Gastroesophageal sphincter (tissue), 4 donors: ENCODE measurements around the gene ACOT11. TPM values are rescaled to one million over a fixed set of nuclear protein-coding genes. Genes with fewer than 3 reads are reported as not detected.

Experiments used
- ATAC-seq: fragments of 150-250 bp; one replicate; pipeline ENCODE4 v1.9.1; 2016; ENCODE audit warnings: mild to moderate bottlenecking, moderate library complexity
- H3K27ac ChIP-seq, 4 donors: fragments of 200-600 bp; sonication (generic) in 3 of 4; 1 replicate in 3 of 4; 2 replicates in 1 of 4; pipeline ENCODE4 v1.5.1; 2016 to 2019
- H3K27me3 ChIP-seq: fragments of 200-600 bp; sonication (generic); one replicate; pipeline ENCODE4 v1.5.1; 2019
- H3K36me3 ChIP-seq, 2 donors: fragments of 200-600 bp; sonication (generic); one replicate each; pipeline ENCODE4 v1.5.1; 2019; ENCODE audit warnings: control low read depth in 1 of 2
- H3K4me1 ChIP-seq, 3 donors: fragments of 200-600 bp; sonication (generic); 1 replicate in 2 of 3; 2 replicates in 1 of 3; pipeline ENCODE4 v1.5.1; 2016 to 2019; ENCODE audit warnings: control low read depth in 2 of 3
- H3K4me3 ChIP-seq, 2 donors: fragments of 200-600 bp; sonication (generic); one replicate each; pipeline ENCODE4 v1.5.1; 2019; ENCODE audit warnings: mild to moderate bottlenecking in 1 of 2, moderate library complexity in 1 of 2
- H3K9me3 ChIP-seq, 3 donors: fragments of 200-600 bp; sonication (generic); one replicate each; pipeline ENCODE4 v1.5.1; 2017 to 2019; ENCODE audit warnings: control low read depth in 2 of 3
- CTCF ChIP-seq, 4 experiments: fragments of 200-600 bp in 2 of 4; fragments of 450-650 bp in 2 of 4; sonication (generic) in 1 of 4; IDR thresholded peaks; one replicate each; pipeline ENCODE4 v1.5.1; 2017 to 2019; ENCODE audit warnings: antibody characterized with exemption in 4 of 4, mild to moderate bottlenecking in 2 of 4, moderate library complexity in 2 of 4
- EP300 ChIP-seq: sonication (generic); formaldehyde crosslinking; IDR thresholded peaks from one replicate; pipeline ENCODE4 v1.6.1; 2017; ENCODE audit warnings: antibody characterized with exemption, mild to moderate bottlenecking
- POLR2A ChIP-seq, 2 donors: fragments of 450-650 bp; IDR thresholded peaks; one replicate each; pipeline ENCODE4 v1.6.1; 2017; ENCODE audit warnings: antibody characterized with exemption in 2 of 2, mild to moderate bottlenecking in 2 of 2, moderate library complexity in 1 of 2
- POLR2AphosphoS5 ChIP-seq: sonication (generic); formaldehyde crosslinking; IDR thresholded peaks from one replicate; pipeline ENCODE4 v1.6.1; 2017; ENCODE audit warnings: antibody characterized with exemption
- WGBS, 2 donors: methylation state at CpG; one replicate each; pipeline ENCODE4 v1.1.5; 2018; ENCODE audit warnings: low coverage in 1 of 2; 5-methylcytosine and 5-hydroxymethylcytosine counted together
- total RNA-seq, 4 donors: library from RNA; depleted of rRNA; stranded (reverse); fragments of >200 nt; gene quantifications; one replicate each; pipeline ENCODE4 v1.1.0, GENCODE V29; 2016

Gene ACOT11
- total RNA-seq, 4 donors from 2014 or later, result 4.4 to 40.5 (median 10.9) TPM

- Histone ChIP-seq H3K27me3 (no peaks in the 10 kb centered on the region), H3K4me3 (no peak overlapping the region), H3K4me1 (peaks cover 0 to 16% (median 3%) of the 10 kb centered on the region in 3 donors), H3K27ac (no peak overlapping the region), H3K36me3 (peaks cover 0 to 18% of the 10 kb centered on the region in 2 donors), H3K9me3 (peaks cover 0 to 7% (median 0%) of the 10 kb centered on the region in 3 donors)
- WGBS, 2 donors, result 90 to 100% methylated on average over 1 to 2 of the region's 5 CpGs
- TF ChIP-seq CTCF (IDR thresholded peaks at IDR 0.05), result no peak
- no peak for TF ChIP-seq POLR2AphosphoS5
- TF ChIP-seq EP300, result no peak
- TF ChIP-seq POLR2A (IDR thresholded peaks at IDR 0.05), result no peak
- ATAC-seq, result no peak
Measured at GRCh38 chr1:54649130-54649898, 101.3 kb downstream of the ACOT11 start.

GRCh38 chr1:54649921-54650320 lies 101.9 kb downstream of the ACOT11 start:
- no peaks in the 10 kb centered on the region for H3K27me3 ChIP-seq

GRCh38 chr1:54650417-54650816 lies 102.4 kb downstream of the ACOT11 start:
- Histone ChIP-seq H3K27ac (no peak overlapping the region), H3K4me3 (no peak overlapping the region), H3K9me3 (no peaks in the 10 kb centered on the region), H3K27me3 (no peaks in the 10 kb centered on the region), H3K36me3 (peaks cover 0 to 22% of the 10 kb centered on the region in 2 donors), H3K4me1 (peaks cover 0 to 15% (median 3%) of the 10 kb centered on the region in 3 donors)
- no peak for TF ChIP-seq POLR2A (IDR thresholded peaks at IDR 0.05)
- TF ChIP-seq EP300, result no peak
- no peak for TF ChIP-seq POLR2AphosphoS5
- no peak for TF ChIP-seq CTCF (IDR thresholded peaks at IDR 0.05)
- no peak for ATAC-seq
- WGBS, 2 donors, result 83 to 100% methylated on average over 1 to 3 of the region's 3 CpGs

More at GRCh38 chr1:54649921-54650320, 101.9 kb downstream of the ACOT11 start:
- Histone ChIP-seq H3K36me3 (peaks cover 0 to 22% of the 10 kb centered on the region in 2 donors), H3K27ac (no peak overlapping the region), H3K4me3 (no peak overlapping the region), H3K4me1 (peaks cover 0 to 16% (median 3%) of the 10 kb centered on the region in 3 donors), H3K9me3 (peaks cover 0 to under 1% (median 0%) of the 10 kb centered on the region in 3 donors)
- ATAC-seq, result no peak
- 100% methylated on average over 1 of the region's 1 CpG; no CpG with 5 or more reads in 1 of the 2 donors for WGBS, 2 donors
- TF ChIP-seq POLR2A (IDR thresholded peaks at IDR 0.05) (no peak), CTCF (IDR thresholded peaks at IDR 0.05) (no peak), EP300 (no peak), POLR2AphosphoS5 (no peak)

- ATAC-seq, result no peak
- no peaks in the 10 kb centered on the region for H3K9me3 ChIP-seq
- no CpG with 5 or more reads among the region's 3 CpGs for WGBS, 2 donors
- no peak overlapping the region for H3K4me3 ChIP-seq
- H3K36me3 ChIP-seq, result peaks cover 0 to 22% of the 10 kb centered on the region in 2 donors
- H3K27ac ChIP-seq, result no peak overlapping the region
- no peak for TF ChIP-seq POLR2A (IDR thresholded peaks at IDR 0.05)
- no peak for TF ChIP-seq CTCF (IDR thresholded peaks at IDR 0.05)
- TF ChIP-seq POLR2AphosphoS5, result no peak
- no peak for TF ChIP-seq EP300
- H3K4me1 ChIP-seq, result peaks cover 0 to 3% (median 0%) of the 10 kb centered on the region in 3 donors
- H3K27me3 ChIP-seq, result no peaks in the 10 kb centered on the region
Measured at GRCh38 chr1:54651608-54652007, 103.6 kb downstream of the ACOT11 start.

- H3K27ac ChIP-seq, result no peak overlapping the region
- H3K36me3 ChIP-seq, result peaks cover 0 to 24% of the 10 kb centered on the region in 2 donors
- H3K4me3 ChIP-seq, result no peak overlapping the region
- TF ChIP-seq EP300 (no peak), POLR2A (IDR thresholded peaks at IDR 0.05) (no peak), POLR2AphosphoS5 (no peak), CTCF (IDR thresholded peaks at IDR 0.05) (no peak)
- no peaks in the 10 kb centered on the region for H3K27me3 ChIP-seq
- no peaks in the 10 kb centered on the region for H3K4me1 ChIP-seq
- ATAC-seq, result no peak
- no peaks in the 10 kb centered on the region for H3K9me3 ChIP-seq
Measured at GRCh38 chr1:54652168-54652567, 104.1 kb downstream of the ACOT11 start.
